SW 1271 (cell line): Measurements from ENCODE around the gene LYL1.
A peak's percentile ranks its signal among the peaks of the same experiment; 100 is the strongest.

ENCODE experiments used
- DNase-seq, 2 experiments: peaks; one replicate each; lab custom pipeline; 2025; lab: John Stamatoyannopoulos, UW

Gene LYL1

GRCh38 chr19:13104848-13105711 lies 2.4 kb upstream of the LYL1 start:
- no peak for DNase-seq

- no peak for DNase-seq
Observed at GRCh38 chr19:13104360-13104847, 1.7 kb upstream of the LYL1 start.

GRCh38 chr19:13103581-13104359 lies 1.1 kb upstream of the LYL1 start:
- no peak for DNase-seq

- no peak for DNase-seq
Observed at GRCh38 chr19:13102416-13102665, 317 bp downstream of the LYL1 start.

GRCh38 chr19:13101590-13102415 lies 855 bp downstream of the LYL1 start:
- no peak for DNase-seq

GRCh38 chr19:13100841-13101589 lies 1.6 kb downstream of the LYL1 start:
- no peak for DNase-seq

- no peak for DNase-seq
Observed at GRCh38 chr19:13100031-13100588, 2.5 kb downstream of the LYL1 start.

GRCh38 chr19:13099073-13099999 lies 3.3 kb downstream of the LYL1 start:
- DNase-seq, result no peak

- DNase-seq, result no peak
Observed at GRCh38 chr19:13098277-13099072, 4.2 kb downstream of the LYL1 start.

- no peak for DNase-seq
Observed at GRCh38 chr19:13097463-13098258, 5.0 kb downstream of the LYL1 start.

- DNase-seq, result no peak
Observed at GRCh38 chr19:13097033-13097462, 5.6 kb downstream of the LYL1 start.

- no peak for DNase-seq
Observed at GRCh38 chr19:13095934-13096927, 6.4 kb downstream of the LYL1 start.

GRCh38 chr19:13095393-13095784 lies 7.3 kb downstream of the LYL1 start:
- DNase-seq, result no peak

- DNase-seq, result no peak
Observed at GRCh38 chr19:13094771-13095392, 7.8 kb downstream of the LYL1 start.

- DNase-seq, result no peak
Observed at GRCh38 chr19:13094106-13094504, 8.6 kb downstream of the LYL1 start.

- peak in 1 of 2 experiments; percentile 59 for DNase-seq
Observed at GRCh38 chr19:13093407-13094105, 9.1 kb downstream of the LYL1 start.
